ENCODE results near the gene ZNF687.
A peak's percentile ranks its signal among the peaks of the same experiment; 100 is the strongest.

Gene ZNF687

GRCh38 chr1:151281225-151281968 is 702 bp upstream of the ZNF687 start:
- DNase-seq: peak; percentile 98

GRCh38 chr1:151282883-151283725 is 1.0 kb downstream of the ZNF687 start:
- DNase-seq: no peak

GRCh38 chr1:151284013-151284577 is 2.0 kb downstream of the ZNF687 start:
- no peak for DNase-seq

- DNase-seq: no peak
Measured at GRCh38 chr1:151286619-151287340, 4.7 kb downstream of the ZNF687 start.

GRCh38 chr1:151287341-151287699 is 5.2 kb downstream of the ZNF687 start:
- DNase-seq: no peak

GRCh38 chr1:151287767-151288500 is 5.8 kb downstream of the ZNF687 start:
- no peak for DNase-seq

GRCh38 chr1:151288502-151288901 is 6.4 kb downstream of the ZNF687 start:
- DNase-seq: no peak

- DNase-seq: no peak
Measured at GRCh38 chr1:151289080-151289935, 7.2 kb downstream of the ZNF687 start.

GRCh38 chr1:151289991-151290708 is 8.1 kb downstream of the ZNF687 start:
- DNase-seq: no peak

GRCh38 chr1:151290709-151291303 is 8.7 kb downstream of the ZNF687 start:
- DNase-seq: no peak

GRCh38 chr1:151292207-151293030 is 10.3 kb downstream of the ZNF687 start:
- no peak for DNase-seq

GRCh38 chr1:151293093-151293492 is 11.0 kb downstream of the ZNF687 start:
- no peak for DNase-seq

GRCh38 chr1:151294742-151295462 is 12.8 kb downstream of the ZNF687 start:
- DNase-seq: no peak

GRCh38 chr1:151309811-151310323 is 27.8 kb downstream of the ZNF687 start:
- no peak for DNase-seq

- DNase-seq: no peak
Measured at GRCh38 chr1:151311011-151311410, 28.9 kb downstream of the ZNF687 start.

GRCh38 chr1:151311589-151312331 is 29.7 kb downstream of the ZNF687 start:
- DNase-seq: peak; percentile 94

- no peak for DNase-seq
Measured at GRCh38 chr1:151312411-151312810, 30.3 kb downstream of the ZNF687 start.

- no peak for DNase-seq
Measured at GRCh38 chr1:151312826-151313225, 30.7 kb downstream of the ZNF687 start.

Data from activated CD4-positive, alpha-beta T cell treated with anti-CD3 and anti-CD28 coated beads, Interleukin-2, amount 50 U/mL, for 16 hours (primary cell).